HTERT RPE-1 (cell line): ENCODE data around the gene ANGPT4.
"Not testable (repeated sequence)": the region's sequence is repeated elsewhere in the genome, so short reads cannot be mapped to it uniquely, and the experiment has no call there.

Source experiments
- in situ Hi-C: fragments of 300-500 bp; cut with MboI; formaldehyde crosslinking; loops from 4 replicates; pipeline ENCODE4 v1.14.3; 2020; ENCODE audit warnings: low sequenced_read_pairs

The ANGPT4 gene

GRCh38 chr20:906703-907270 is 9.3 kb downstream of the ANGPT4 start:
- in situ Hi-C loops: no loop called here

- in situ Hi-C loops: no loop called here
These were observed 10.1 kb downstream of the ANGPT4 start for GRCh38 chr20:906001-906520.

DNA sequence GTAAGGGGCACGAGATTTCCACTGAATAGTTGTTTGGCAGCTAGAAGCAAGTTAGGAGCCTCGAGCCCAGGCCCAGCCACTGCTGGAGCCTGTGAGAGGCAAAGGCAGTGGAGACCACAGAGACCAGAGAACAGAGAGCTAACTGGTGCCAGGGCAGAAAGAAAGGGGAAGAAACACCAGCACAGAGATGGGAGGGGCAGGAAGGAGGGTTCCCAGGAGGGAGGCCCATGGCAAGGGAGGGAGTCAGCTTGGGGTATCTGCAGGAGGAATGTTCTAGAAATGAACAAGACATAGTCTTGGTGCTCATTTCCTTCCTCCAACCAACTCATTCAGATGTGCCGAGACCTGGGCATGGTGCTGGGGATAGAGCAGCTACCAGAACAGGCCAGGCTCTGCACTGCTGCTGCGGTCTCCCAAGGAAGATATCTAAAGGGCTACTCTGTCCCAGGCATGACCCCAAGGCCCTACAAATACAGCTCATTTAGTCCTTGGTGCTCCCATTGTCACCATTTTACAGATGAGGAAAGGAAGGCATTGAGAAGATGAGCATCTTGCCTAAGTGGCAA is 10.7 kb downstream of the ANGPT4 start:
- in situ Hi-C loops: no loop called here

DNA sequence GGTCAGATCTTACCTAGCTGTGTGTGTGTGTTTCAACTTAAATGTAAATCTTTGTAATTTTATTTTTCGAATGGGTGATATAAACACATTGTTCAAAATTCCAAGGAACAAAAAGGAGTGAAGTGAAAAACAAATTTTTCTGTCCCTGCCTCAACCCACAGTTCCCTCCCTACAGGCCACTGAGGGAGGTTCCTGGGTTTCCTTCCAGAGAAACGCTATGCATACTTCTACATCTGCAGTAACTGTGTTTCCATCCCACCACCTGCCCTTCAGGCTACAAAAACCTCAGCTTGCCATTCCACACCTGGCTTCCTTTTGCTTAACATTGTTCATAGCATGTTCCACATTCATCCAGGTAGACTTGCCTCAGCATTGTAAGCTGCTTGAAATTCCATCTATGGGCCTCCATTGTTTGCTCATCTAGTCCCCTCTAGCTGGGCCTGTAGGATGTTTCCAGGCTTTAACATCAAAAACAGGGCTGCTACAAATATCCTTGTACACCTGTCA is 12.0 kb downstream of the ANGPT4 start:
- in situ Hi-C loops: no loop called here

DNA sequence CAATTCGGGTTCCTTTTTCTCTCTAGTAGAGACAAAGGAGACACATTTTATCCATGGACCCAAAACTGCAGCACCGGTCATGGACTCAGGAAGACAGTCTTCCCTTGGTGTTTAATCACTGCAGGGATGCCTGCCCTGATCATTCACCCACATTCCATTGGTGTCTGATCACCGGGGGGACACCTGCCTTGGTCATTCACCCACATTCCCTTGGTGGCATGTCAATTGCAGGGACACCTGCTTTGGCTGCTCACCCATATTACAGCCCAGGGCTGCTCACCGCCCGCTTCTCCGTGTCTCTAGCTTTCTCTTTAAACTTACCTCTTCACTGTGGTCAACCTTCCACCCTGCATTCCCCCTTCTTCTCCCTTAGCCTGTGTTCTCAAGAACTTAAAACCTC is 18.7 kb downstream of the ANGPT4 start:
- in situ Hi-C loops: not testable (repeated sequence)

GRCh38 chr20:896501-897025 is 19.6 kb downstream of the ANGPT4 start:
- in situ Hi-C loops: no loop called here

GRCh38 chr20:892371-892770 is 23.8 kb downstream of the ANGPT4 start:
- in situ Hi-C loops: not testable (repeated sequence)

DNA sequence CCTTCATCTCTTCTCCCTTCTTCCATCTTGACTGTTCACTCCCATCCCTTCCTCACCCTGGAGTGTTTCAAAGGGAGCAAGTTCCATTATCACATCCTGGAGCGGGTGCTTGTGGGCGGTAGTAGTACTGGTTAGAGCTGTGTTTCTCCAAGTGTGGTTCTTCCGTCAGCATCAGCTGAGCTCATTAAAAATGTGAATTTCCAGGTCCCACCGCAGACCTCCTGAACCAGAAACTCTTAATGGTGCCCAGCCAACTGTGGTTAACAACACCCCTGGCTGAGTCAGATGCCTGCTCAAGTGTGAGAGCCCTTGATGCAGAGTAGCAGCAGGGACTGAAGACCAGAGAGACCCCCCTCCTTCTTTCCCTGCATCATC is 24.4 kb downstream of the ANGPT4 start:
- in situ Hi-C loops: no loop called here

GRCh38 chr20:891058-891705 is 25.0 kb downstream of the ANGPT4 start:
- in situ Hi-C loops: no loop called here

DNA sequence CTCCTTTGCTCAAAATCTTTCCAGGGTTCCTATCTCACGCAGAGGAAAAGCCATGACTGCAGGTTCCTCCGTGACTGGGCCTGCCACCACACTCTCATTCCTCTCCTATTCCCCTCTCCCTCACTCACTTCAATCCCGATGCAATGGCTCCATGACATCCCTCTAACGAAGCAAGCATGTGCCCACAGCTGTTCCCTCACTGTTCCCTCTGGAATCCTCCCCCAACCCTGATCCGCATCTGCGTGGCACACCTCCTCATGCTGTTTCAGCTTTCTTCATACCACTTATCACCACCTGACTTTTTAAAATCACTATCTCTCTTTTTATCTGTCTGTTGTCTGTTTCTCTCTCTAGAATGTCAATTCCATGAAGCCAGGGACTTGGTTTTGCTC is 25.5 kb downstream of the ANGPT4 start:
- in situ Hi-C loops: no loop called here

GRCh38 chr20:889932-890463 is 26.1 kb downstream of the ANGPT4 start:
- in situ Hi-C loops: no loop called here

DNA sequence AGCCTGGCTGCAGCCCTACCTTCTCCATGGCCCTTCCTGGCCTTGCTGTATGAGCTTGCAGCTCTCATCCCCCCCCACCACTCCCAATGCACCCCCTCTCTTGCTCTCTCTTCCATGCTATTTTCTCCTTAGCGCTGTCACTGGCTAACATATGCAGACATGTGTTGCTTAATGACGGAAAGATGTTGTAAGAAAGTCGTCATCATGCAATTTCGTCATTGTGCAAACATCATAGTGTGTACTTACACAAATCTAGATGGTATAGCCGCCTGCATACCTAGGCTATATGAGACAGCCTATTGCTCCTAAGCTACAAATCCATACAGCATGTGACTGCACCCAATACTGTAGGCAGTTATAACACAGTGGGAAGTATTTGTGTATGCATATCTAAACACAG is 27.0 kb downstream of the ANGPT4 start:
- in situ Hi-C loops: no loop called here

GRCh38 chr20:888057-888456 is 28.1 kb downstream of the ANGPT4 start:
- in situ Hi-C loops: no loop called here

DNA sequence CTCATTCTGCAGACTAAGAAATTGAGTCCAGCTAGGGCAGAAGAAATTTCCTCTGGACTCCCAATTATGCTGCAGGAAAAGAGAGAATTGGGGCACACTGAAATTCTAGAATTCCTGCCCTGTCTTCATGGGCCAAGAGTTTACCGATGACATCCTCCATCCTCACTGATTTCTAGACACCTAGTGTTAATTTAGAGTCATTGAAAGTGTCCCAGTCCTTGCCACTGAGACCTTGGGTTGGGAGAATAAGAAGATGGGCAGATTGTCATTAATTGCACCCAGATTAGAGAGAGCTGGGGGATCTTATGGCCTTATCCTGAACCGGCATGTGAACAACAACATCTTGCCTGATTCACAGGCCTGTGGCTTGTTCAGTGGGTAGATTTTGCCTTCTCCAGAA is 29.0 kb downstream of the ANGPT4 start:
- in situ Hi-C loops: no loop called here

GRCh38 chr20:884983-885952 is 30.9 kb downstream of the ANGPT4 start:
- in situ Hi-C loops: no loop called here

GRCh38 chr20:881783-882144 is 34.4 kb downstream of the ANGPT4 start:
- in situ Hi-C loops: no loop called here

GRCh38 chr20:881051-881782 is 34.9 kb downstream of the ANGPT4 start:
- in situ Hi-C loops: no loop called here

DNA sequence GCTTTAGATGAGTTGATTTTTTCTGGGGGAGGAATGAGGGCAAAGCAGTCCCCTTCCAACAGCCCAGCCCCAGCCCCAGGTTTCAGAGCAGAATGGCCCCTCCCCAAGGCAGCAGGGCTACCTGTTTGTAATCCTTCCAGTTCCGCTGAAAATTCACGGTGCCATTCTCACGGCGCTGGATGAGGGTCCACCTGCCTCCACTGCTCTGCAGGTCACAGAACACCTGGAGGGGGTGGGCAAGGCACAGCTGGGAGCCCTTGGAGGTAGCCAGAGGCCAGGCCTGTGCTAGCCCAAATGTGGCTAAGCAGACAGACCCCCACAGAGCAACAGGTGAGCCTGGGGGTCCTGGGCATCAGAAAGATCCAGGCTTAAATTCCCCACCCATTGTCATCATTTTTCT is 36.5 kb downstream of the ANGPT4 start:
- in situ Hi-C loops: no loop called here

- in situ Hi-C loops: no loop called here
These were observed 37.4 kb downstream of the ANGPT4 start for GRCh38 chr20:878511-879307.
